ENCODE measurements around the gene SLC10A7.

Gene SLC10A7

GRCh38 chr4:146333895-146334262 lies 187.9 kb downstream of the SLC10A7 start:
- no peak overlapping the region for H3K4me3 ChIP-seq (ENCODE audit: low read depth, low read length, poor library complexity, severe bottlenecking)
- H3K27ac ChIP-seq (ENCODE audit: low read depth, low read length, poor library complexity, severe bottlenecking): no peak overlapping the region
- peak overlapping the region; percentile 23; the same call in 1 of the 2 replicates for H3K4me2 ChIP-seq (ENCODE audit: low read length)
- H3F3A ChIP-seq (ENCODE audit: insufficient read depth, low read length): no peaks in the 10 kb centered on the region
- no peak overlapping the region for H3K9ac ChIP-seq (ENCODE audit: low read length)
- H3K79me2 ChIP-seq (ENCODE audit: insufficient read depth, low read length): no peaks in the 10 kb centered on the region
- H3K4me1 ChIP-seq (ENCODE audit: insufficient read depth, low read length, severe bottlenecking): peaks cover 14% of the 10 kb centered on the region
- no peaks in the 10 kb centered on the region for H3K27me3 ChIP-seq (ENCODE audit: insufficient read depth, low read length)
- TF ChIP-seq EZH2 (IDR thresholded peaks at IDR 0.05; ENCODE audit: borderline replicate concordance, low read length) (no peak), CTCF (IDR thresholded peaks at IDR 0.05; ENCODE audit: low read length) (no peak)
- H3K9me3 ChIP-seq (ENCODE audit: low read length): no peaks in the 10 kb centered on the region
- H4K20me1 ChIP-seq (ENCODE audit: insufficient read depth, low read length): no peaks in the 10 kb centered on the region
- no peaks in the 10 kb centered on the region for H3K36me3 ChIP-seq (ENCODE audit: insufficient read depth, low read length)
- H2AFZ ChIP-seq (ENCODE audit: low read length): no peak overlapping the region
- H3K9me2 ChIP-seq (ENCODE audit: low read depth, low read length): no peaks in the 10 kb centered on the region

GRCh38 chr4:146333187-146333894 lies 188.4 kb downstream of the SLC10A7 start:
- Histone ChIP-seq H3F3A (ENCODE audit: insufficient read depth, low read length) (no peaks in the 10 kb centered on the region), H3K79me2 (ENCODE audit: insufficient read depth, low read length) (no peaks in the 10 kb centered on the region), H3K4me3 (ENCODE audit: low read depth, low read length, poor library complexity, severe bottlenecking) (no peak overlapping the region), H3K4me1 (ENCODE audit: insufficient read depth, low read length, severe bottlenecking) (peaks cover 14% of the 10 kb centered on the region), H3K36me3 (ENCODE audit: insufficient read depth, low read length) (no peaks in the 10 kb centered on the region), H3K9ac (ENCODE audit: low read length) (no peak overlapping the region), H3K9me3 (ENCODE audit: low read length) (no peaks in the 10 kb centered on the region), H3K4me2 (ENCODE audit: low read length) (peak overlapping the region; percentile 23; the same call in 1 of the 2 replicates), H3K9me2 (ENCODE audit: low read depth, low read length) (no peaks in the 10 kb centered on the region), H2AFZ (ENCODE audit: low read length) (no peak overlapping the region), H4K20me1 (ENCODE audit: insufficient read depth, low read length) (no peaks in the 10 kb centered on the region), H3K27me3 (ENCODE audit: insufficient read depth, low read length) (no peaks in the 10 kb centered on the region), H3K27ac (ENCODE audit: low read depth, low read length, poor library complexity, severe bottlenecking) (no peak overlapping the region)
- no peak for TF ChIP-seq CTCF (IDR thresholded peaks at IDR 0.05; ENCODE audit: low read length)
- no peak for TF ChIP-seq EZH2 (IDR thresholded peaks at IDR 0.05; ENCODE audit: borderline replicate concordance, low read length)

- Histone ChIP-seq H3K4me1 (ENCODE audit: insufficient read depth, low read length, severe bottlenecking) (peaks cover 14% of the 10 kb centered on the region), H3K9me2 (ENCODE audit: low read depth, low read length) (no peaks in the 10 kb centered on the region), H3K36me3 (ENCODE audit: insufficient read depth, low read length) (0 out of 2 replicates have a peak, but pooled peaks cover 2% of the 10 kb centered on the region), H3K27ac (ENCODE audit: low read depth, low read length, poor library complexity, severe bottlenecking) (no peak overlapping the region), H3K4me3 (ENCODE audit: low read depth, low read length, poor library complexity, severe bottlenecking) (no peak overlapping the region), H3F3A (ENCODE audit: insufficient read depth, low read length) (no peaks in the 10 kb centered on the region), H3K9ac (ENCODE audit: low read length) (no peak overlapping the region), H3K27me3 (ENCODE audit: insufficient read depth, low read length) (no peaks in the 10 kb centered on the region), H3K9me3 (ENCODE audit: low read length) (no peaks in the 10 kb centered on the region), H3K4me2 (ENCODE audit: low read length) (no peak overlapping the region), H4K20me1 (ENCODE audit: insufficient read depth, low read length) (no peaks in the 10 kb centered on the region), H2AFZ (ENCODE audit: low read length) (no peak overlapping the region), H3K79me2 (ENCODE audit: insufficient read depth, low read length) (no peaks in the 10 kb centered on the region)
- TF ChIP-seq EZH2 (IDR thresholded peaks at IDR 0.05; ENCODE audit: borderline replicate concordance, low read length) (no peak), CTCF (IDR thresholded peaks at IDR 0.05; ENCODE audit: low read length) (no peak)
Measured at GRCh38 chr4:146330392-146330791, 191.3 kb downstream of the SLC10A7 start.

Data from OCI-LY1 (cell line).